Measurements from ENCODE around the gene TLCD3A. TPM values are rescaled to one million over a fixed set of nuclear protein-coding genes. Genes with fewer than 3 reads are reported as not detected.

Gene TLCD3A
- total RNA-seq, 1 experiment from 2014 or later, result 13.4 TPM

GRCh38 chr17:732902-733720 lies 715 bp downstream of the TLCD3A start:
- TF ChIP-seq, protein P1, sequence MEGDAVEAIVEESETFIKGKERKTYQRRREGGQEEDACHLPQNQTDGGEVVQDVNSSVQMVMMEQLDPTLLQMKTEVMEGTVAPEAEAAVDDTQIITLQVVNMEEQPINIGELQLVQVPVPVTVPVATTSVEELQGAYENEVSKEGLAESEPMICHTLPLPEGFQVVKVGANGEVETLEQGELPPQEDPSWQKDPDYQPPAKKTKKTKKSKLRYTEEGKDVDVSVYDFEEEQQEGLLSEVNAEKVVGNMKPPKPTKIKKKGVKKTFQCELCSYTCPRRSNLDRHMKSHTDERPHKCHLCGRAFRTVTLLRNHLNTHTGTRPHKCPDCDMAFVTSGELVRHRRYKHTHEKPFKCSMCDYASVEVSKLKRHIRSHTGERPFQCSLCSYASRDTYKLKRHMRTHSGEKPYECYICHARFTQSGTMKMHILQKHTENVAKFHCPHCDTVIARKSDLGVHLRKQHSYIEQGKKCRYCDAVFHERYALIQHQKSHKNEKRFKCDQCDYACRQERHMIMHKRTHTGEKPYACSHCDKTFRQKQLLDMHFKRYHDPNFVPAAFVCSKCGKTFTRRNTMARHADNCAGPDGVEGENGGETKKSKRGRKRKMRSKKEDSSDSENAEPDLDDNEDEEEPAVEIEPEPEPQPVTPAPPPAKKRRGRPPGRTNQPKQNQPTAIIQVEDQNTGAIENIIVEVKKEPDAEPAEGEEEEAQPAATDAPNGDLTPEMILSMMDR (IDR thresholded peaks at IDR 0.05; ENCODE audit: insufficient read depth in 1 of 2, low read depth in 1 of 2, low read length in 1 of 2, severe bottlenecking in 1 of 2, unreplicated experiment in 1 of 2), result no peak
- Histone ChIP-seq H3K9me3 (no peaks in the 10 kb centered on the region), H3K4me3 (ENCODE audit: low read depth, low read length) (peak overlapping the region; percentile 61), H3K36me3 (ENCODE audit: control insufficient read depth, insufficient read depth, low read length) (no peaks in the 10 kb centered on the region), H3K27me3 (replicated peaks; ENCODE audit: control insufficient read depth, insufficient read depth, low read length) (no peaks in the 10 kb centered on the region), H3K4me1 (no peaks in the 10 kb centered on the region)
- Mint-ChIP-seq H3K4me3 (ENCODE audit: unreplicated experiment) (peak overlapping the region; percentile 81), H3K36me3 (ENCODE audit: insufficient read depth, unreplicated experiment) (peaks cover 27% of the 10 kb centered on the region), H3K27ac (ENCODE audit: unreplicated experiment) (peak overlapping the region; percentile 81), H3K27me3 (ENCODE audit: insufficient read depth, unreplicated experiment) (no peaks in the 10 kb centered on the region), H3K4me1 (ENCODE audit: low read depth, unreplicated experiment) (no peaks in the 10 kb centered on the region), H3K9me3 (ENCODE audit: unreplicated experiment) (no peaks in the 10 kb centered on the region)
- BruUV-seq (replicated peaks), result no TSS peak
- ChIA-PET CTCF (no interaction called here), POLR2A (no interaction called here)
- intact Hi-C loops (cut with micrococcal nuclease; ENCODE audit: unreplicated experiment), result no loop called here
- DNase-seq, result peak in 1 of 2 experiments; percentile 21

- Mint-ChIP-seq H3K27ac (ENCODE audit: unreplicated experiment) (no peak overlapping the region), H3K4me3 (ENCODE audit: unreplicated experiment) (peak overlapping the region; percentile 81), H3K4me1 (ENCODE audit: low read depth, unreplicated experiment) (no peaks in the 10 kb centered on the region), H3K9me3 (ENCODE audit: unreplicated experiment) (no peaks in the 10 kb centered on the region), H3K36me3 (ENCODE audit: insufficient read depth, unreplicated experiment) (peaks cover 27% of the 10 kb centered on the region), H3K27me3 (ENCODE audit: insufficient read depth, unreplicated experiment) (no peaks in the 10 kb centered on the region)
- Histone ChIP-seq H3K4me3 (ENCODE audit: low read depth, low read length) (peak overlapping the region; percentile 61), H3K36me3 (ENCODE audit: control insufficient read depth, insufficient read depth, low read length) (no peaks in the 10 kb centered on the region), H3K4me1 (no peaks in the 10 kb centered on the region), H3K27me3 (replicated peaks; ENCODE audit: control insufficient read depth, insufficient read depth, low read length) (no peaks in the 10 kb centered on the region), H3K9me3 (no peaks in the 10 kb centered on the region)
- ChIA-PET CTCF (no interaction called here), POLR2A (no interaction called here)
- DNase-seq, result no peak
- TF ChIP-seq, protein P1 (IDR thresholded peaks at IDR 0.05; ENCODE audit: insufficient read depth in 1 of 2, low read depth in 1 of 2, low read length in 1 of 2, severe bottlenecking in 1 of 2, unreplicated experiment in 1 of 2), result no peak
- intact Hi-C loops (cut with micrococcal nuclease; ENCODE audit: unreplicated experiment), result no loop called here
- no TSS peak for BruUV-seq (replicated peaks)
These were observed 1.3 kb downstream of the TLCD3A start for GRCh38 chr17:733743-734142.

- Histone ChIP-seq H3K36me3 (ENCODE audit: control insufficient read depth, insufficient read depth, low read length) (no peaks in the 10 kb centered on the region), H3K9me3 (no peaks in the 10 kb centered on the region), H3K4me1 (no peaks in the 10 kb centered on the region), H3K27me3 (replicated peaks; ENCODE audit: control insufficient read depth, insufficient read depth, low read length) (no peaks in the 10 kb centered on the region), H3K4me3 (ENCODE audit: low read depth, low read length) (no peak overlapping the region)
- BruUV-seq (replicated peaks), result no TSS peak
- Mint-ChIP-seq H3K27me3 (ENCODE audit: insufficient read depth, unreplicated experiment) (no peaks in the 10 kb centered on the region), H3K4me1 (ENCODE audit: low read depth, unreplicated experiment) (no peaks in the 10 kb centered on the region), H3K27ac (ENCODE audit: unreplicated experiment) (no peak overlapping the region), H3K9me3 (ENCODE audit: unreplicated experiment) (no peaks in the 10 kb centered on the region), H3K36me3 (ENCODE audit: insufficient read depth, unreplicated experiment) (peaks cover 32% of the 10 kb centered on the region), H3K4me3 (ENCODE audit: unreplicated experiment) (no peak overlapping the region)
- intact Hi-C loops (cut with micrococcal nuclease; ENCODE audit: unreplicated experiment), result no loop called here
- no peak for DNase-seq
- ChIA-PET POLR2A (no interaction called here), CTCF (no interaction called here)
- TF ChIP-seq, protein P1 (IDR thresholded peaks at IDR 0.05; ENCODE audit: insufficient read depth in 1 of 2, low read depth in 1 of 2, low read length in 1 of 2, severe bottlenecking in 1 of 2, unreplicated experiment in 1 of 2), result no peak
These were observed 5.2 kb downstream of the TLCD3A start for GRCh38 chr17:737561-738113.
